Testis (tissue), 2 donors: ENCODE measurements around the gene ZNF319.

Source experiments
- CTCF ChIP-seq, 3 experiments: fragments of 450-650 bp in 2 of 3; fragments of 200-600 bp in 1 of 3; sonication (generic) in 1 of 3; IDR thresholded peaks; one replicate each; pipeline ENCODE4 v1.5.1; 2016 to 2019; ENCODE audit warnings: antibody characterized with exemption in 3 of 3, mild to moderate bottlenecking in 2 of 3, moderate library complexity in 1 of 3
- POLR2A ChIP-seq: fragments of 450-650 bp; IDR thresholded peaks from one replicate; pipeline ENCODE4 v1.6.1; 2017; ENCODE audit warnings: antibody characterized with exemption, mild to moderate bottlenecking, moderate library complexity

DNA sequence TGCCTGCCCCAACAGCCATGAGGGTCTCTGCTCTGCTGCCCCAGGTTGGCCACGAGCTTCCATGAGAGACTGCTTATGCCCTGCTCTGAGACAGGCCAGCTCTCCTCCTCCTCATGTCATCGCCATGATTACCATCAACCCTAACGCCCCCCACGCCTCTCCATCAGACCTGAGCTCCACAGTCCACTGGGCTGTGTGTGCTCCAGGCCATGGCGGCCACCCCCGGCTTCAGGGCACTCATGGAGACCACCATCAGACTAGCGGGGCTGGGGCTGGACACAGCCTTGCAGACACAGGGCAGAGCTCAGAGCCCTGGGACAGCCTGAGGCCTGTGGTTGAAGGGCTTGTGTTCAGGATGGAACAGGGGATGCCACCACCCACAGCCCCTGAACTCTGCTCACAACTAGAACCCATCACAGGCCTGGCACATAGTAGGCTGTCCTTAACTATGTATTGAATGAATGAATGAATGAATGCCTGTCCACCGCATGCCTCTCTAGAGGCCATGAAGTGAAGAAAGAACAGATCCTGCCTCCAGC lies 44.1 kb downstream of the ZNF319 start:
- no peak for TF ChIP-seq CTCF (IDR thresholded peaks at IDR 0.05)
- no peak for TF ChIP-seq POLR2A
